Stimulated activated CD4-positive, alpha-beta T cell treated with anti-CD3 and anti-CD28 coated beads, Interleukin-4, amount 100 ng/mL, for 1 hour (primary cell): ENCODE data around the gene EPHA4.

Experiments used
- DNase-seq: peaks from one replicate; pipeline ENCODE4 v3.0.0-alpha.2; 2020

The EPHA4 gene

DNA sequence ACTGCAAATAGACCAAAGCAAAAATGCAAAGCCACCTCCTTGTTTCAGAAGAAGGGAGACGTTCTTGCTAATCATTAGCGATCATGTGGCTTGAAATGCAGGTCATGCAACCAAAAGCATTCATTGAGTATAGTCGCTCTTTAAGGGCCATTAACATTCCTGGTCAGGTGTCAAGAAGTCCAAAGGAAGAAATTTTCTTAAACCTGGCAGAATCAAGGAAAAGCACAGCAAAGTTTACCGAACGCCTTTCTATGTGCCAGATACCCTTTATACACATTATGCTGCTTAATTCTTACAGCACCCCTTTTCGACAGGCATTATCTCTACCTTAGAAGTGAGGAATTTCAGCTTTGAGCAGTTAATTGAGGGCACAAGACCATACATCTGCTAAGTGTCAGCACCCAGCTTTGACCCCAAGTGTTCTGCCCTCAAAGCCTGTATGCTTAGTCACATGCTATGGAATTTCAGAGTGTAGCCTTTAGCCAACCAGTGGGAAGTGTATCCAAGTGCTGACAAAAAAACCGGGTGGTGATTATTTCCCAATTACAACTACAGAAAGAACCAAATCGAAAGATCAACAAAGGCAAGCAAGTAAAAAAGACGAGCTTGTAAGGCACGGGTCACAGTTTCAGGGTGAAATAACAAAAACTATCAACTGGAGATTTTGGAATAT lies 70.8 kb downstream of the EPHA4 start:
- no peak for DNase-seq

DNA sequence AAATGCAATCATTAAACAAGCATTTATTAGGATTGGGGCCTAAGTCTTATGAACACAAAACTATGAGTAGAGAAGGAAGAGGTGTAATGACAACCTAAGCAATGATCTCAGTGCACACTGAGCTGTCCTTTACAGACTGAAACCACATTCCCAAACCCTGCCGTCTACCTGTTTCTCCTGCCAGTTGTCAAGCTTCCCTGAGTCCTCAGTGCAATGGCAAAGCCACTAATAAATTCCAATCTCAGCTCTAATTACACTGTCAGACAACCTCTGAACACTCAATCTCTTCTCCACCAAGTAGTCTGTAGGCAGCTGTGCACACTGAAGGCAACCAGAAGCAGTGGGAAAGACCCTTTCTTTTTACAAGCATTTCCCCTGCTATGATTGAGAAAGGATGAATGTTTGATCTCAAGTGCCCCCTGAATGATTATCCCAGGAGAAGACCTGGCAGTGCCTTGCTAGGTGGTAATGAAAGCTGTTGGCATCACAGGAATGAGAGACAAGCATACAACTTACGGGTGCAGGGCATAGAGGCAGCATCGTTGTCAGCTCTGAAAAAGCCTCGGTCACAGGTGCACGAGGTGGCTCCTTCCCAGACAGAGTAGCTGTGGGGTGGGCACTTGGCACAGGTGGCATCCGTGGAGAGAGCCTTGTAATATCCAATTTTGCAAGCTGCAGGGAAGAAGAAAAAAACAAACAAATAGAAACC lies 71.4 kb downstream of the EPHA4 start:
- DNase-seq, result no peak

DNA sequence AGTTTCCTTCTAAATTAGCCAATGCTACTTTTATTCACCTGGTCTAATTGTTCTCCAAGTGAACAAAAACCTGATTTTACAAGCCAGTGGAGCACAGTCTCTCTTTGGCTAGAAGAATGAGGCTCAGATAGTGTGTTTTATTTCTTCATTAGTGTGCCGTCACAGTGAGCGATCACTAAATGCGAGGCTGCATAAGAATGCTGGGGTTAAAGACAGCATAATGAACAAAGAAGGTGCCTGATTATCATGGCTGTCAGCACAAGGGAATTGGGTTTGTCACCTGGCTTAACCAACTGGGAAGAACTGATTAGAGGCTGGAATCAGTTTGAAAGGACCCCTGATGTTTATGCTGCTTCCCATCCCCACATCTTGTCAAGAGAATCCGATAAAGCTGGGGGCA lies 76.4 kb downstream of the EPHA4 start:
- no peak for DNase-seq

DNA sequence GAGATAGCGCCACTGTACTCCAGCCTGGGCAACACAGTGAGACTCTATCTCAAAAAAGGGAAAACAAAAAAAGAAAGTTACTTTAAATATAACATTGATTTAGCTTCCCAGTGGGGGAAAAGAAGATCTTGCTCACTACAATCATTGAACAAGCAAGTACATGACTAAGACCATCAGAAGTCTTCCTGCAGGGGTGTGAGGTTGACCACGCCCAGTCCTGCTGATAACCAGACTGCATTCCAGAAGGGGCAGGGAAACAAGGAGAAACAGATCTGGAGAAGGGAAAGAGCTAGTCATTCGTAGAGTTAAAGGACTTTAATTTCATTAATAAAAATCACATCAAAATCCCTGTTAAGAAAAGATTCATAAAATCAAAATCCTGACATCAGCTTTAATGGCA lies 77.5 kb downstream of the EPHA4 start:
- no peak for DNase-seq

DNA sequence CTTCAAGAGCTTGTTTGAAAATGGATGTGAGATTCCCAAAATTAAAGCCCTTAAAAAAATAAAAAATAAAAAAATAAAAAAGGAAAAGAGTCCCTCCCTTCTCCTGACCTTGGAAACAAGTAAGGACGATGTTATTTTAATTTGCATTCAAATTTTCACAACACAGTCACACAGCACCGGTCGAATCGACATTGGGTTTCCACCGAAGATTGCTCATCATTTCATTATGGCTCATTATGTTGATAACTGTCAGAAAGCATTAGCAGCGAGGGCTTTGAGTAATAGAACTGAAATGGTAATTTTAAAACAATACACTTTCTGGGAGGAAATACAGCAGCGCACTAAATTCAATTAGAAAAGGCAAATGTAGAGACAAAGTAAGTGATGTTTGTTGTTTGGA lies 78.7 kb downstream of the EPHA4 start:
- no peak for DNase-seq

DNA sequence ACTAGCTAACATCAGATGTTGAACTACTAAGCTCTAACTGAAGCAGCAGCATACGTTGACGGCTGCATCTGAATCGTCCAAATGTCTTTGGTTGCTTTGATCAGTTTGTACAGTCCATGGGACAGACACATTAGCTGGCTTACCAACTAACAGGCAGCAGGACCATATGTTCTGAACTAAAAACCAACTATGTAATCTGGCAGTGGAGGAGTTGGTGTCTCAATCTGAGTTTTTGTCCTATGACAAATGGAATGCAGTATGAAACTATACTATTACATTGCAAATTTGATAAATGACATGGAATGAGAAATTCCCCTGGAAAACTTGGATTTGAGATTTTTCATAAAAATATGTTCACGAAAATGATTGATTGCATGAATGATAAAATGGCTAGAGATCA lies 79.5 kb downstream of the EPHA4 start:
- DNase-seq, result no peak

DNA sequence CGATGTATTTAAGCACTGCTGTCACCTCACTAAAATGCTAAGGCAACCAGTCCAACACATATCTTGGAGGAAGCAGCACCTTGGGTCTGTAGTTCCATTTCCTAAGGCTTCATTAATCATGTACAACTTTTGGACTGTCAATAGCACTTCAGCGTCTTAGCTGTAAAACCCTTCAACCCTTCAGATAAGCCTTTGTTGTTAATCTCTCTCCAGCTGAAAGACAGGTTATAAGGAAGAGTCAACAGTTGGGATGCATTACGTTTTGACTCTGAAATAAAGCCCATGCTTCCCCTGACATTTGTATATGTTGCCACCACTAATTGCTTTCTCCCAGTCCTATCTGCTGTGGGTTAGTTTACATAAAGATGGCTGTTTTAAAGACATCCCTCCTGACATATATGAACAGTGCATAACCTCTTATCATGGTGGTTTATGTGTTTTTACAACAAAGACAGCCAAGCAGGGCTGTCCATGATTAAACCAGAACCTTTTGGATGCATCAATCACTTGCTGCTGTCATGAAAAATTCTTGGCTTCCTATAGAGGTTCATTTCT lies 81.5 kb downstream of the EPHA4 start:
- no peak for DNase-seq

DNA sequence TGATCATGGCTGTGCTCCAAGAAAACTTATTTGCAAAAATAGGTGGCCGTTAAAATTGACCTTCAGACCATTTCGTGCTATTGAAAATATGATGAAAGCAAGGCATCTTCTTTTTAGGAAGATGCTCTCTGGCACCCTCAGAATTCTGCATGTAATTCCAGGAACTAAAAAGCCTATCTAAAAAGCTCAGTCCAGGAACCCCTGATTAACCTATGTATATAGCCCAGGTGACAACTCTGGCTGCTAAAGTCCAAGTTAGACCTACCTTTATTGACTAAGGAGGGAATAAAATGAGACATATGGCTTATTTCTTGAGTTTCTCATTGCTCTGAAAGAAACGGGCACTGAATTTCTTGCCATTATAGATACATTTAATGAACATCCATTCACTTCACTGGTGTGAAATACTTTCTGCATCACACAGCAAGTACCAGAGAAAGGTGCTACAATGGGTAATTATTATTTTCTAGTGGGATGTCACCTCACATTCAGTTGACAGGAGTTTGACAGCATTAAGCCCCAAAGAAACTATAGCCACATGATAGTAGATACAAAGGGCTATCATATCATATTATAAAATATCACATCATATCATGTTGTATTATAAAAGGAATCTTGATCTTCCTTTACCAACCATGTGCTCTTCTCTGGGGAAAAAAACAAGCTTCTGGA lies 83.8 kb downstream of the EPHA4 start:
- no peak for DNase-seq

DNA sequence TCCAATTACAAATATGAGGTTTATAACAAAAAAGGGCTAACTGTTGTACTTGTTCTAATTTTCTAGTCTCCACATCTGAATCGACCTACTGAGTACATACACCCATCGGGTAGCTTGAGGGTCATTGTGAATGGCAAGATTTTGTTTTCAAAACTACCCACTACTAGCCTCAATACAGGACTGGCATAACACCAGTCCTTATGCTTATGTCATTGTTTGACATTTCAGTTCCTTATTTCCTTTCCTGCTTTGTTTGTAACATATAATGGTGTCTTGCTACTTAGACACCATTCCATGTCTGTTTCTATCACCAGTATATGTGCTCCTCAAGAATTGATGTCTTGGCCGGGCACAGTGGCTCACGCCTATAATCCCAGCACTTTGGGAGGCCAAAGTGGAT lies 86.0 kb downstream of the EPHA4 start:
- no peak for DNase-seq

DNA sequence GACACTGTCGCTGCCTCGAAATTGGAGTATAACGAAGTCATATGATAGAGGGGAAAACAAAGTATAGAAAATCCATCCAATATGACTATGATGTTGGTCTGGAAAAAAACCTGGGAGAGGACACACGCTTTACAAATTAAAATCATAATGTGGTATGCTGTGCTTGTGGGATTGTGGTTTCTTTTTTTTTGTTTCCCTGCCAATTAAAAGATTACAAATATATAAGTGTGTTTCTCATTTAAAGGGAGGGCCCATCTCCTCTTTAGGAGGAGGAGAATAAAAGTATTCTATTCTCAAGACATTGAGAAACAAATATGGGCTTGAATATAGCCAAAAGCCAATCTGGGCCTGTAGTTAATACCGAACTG lies 86.6 kb downstream of the EPHA4 start:
- no peak for DNase-seq

DNA sequence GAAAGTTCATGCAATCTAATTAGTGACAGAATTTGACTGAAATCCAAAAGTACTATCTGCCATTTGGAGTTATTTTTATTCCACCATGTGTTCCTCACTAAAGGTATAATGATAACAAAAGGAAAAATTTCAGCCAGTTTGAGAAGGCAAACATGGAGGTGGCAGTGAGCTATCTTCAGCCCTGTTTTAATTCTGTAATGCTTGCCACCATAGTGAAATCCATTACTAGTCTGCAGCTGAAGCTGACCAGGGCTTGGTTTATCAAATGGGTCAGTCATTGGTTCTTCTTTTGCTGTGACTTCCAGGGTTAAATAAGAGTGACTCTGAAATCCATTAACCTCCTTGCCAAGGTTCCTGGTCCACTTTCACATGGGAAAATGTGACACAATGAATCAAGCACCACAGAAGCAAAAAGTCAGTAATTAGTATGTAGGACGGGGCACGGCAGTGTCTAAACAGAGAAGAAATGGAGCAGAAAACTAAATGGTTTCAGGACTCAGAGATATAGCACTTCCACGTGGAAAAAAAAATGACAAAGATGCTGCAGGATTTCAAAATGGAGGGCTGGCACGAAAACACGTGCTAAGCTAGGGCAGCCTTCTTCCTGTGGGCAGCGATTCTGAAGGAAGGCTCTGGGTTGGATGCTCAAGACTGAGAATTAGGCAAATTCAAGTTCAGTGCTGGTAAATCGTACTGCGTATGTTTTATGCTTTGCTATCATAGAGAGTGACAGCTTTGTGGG lies 87.2 kb downstream of the EPHA4 start:
- no peak for DNase-seq

DNA sequence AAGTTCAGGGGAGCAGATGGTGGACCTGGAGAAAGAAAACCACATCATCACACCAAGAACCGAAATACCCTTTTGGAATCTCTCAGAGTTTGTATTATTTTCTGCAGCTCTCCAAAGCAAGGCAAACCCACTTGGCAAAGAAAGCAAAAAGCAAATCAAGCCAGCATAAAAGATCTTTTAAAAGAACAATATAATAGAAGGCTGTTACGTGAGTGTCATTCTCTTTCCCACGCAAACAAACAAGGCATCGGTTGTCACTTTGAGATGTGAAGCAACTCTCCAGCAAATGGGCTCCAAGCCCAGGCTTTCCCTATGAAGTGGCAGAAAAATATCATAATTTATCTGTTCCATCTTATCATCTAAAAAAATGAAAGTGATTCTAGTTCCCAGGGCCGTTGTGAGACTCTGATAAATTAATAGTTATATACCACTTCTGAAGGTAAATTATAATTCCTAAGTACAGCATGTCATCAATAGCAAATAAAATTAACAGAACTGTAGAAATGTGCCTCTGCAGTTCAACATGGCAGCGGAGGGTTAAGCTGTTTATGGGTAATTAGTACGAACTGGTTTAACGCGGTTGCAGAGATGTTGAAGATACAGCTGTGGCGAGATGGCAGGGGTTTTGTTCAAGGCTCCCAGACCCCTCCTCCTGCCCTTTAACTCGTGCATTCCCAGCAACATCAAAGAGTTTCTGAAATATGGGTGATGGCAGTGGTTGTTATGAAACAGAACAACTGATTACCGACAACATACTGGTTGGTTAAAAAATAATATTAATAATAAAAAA lies 89.2 kb downstream of the EPHA4 start:
- DNase-seq, result no peak

DNA sequence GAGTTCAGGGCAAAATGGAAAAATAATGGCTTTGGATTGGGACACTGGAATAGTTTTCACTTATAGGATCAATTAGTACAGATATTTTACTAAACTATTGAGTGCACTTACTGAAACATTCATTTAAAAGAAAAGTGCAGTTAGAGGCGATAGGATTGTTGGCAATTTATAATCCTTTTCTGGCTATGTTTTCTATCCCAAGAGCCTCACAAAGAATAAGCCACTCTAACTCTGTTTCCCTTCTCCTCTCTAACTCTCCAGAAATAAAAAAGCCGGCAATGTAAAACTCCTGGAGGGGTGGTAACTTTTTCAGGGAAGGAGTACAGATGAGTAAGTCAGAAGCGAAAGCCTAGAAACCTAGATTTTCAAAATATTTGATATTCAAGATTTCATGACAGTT lies 91.3 kb downstream of the EPHA4 start:
- DNase-seq, result no peak

DNA sequence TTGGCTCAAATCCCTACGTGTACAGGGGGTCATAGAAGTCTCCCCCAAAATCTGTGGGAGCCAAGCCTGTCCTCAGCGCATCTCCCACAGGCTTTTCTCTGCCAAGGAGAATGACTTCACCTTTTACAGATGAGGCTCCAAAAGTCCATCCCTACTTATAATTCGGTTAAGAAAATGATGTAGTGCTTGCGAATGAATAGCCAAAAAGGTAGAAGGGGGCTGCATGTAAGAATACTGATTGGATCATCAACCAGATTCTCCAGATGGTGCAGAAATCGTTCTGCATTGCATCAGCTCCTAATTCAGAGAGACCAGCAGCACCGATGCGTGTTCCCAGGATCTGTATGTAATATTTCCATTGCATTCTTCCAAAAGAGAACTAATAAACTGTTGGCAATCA lies 91.9 kb downstream of the EPHA4 start:
- DNase-seq, result no peak

DNA sequence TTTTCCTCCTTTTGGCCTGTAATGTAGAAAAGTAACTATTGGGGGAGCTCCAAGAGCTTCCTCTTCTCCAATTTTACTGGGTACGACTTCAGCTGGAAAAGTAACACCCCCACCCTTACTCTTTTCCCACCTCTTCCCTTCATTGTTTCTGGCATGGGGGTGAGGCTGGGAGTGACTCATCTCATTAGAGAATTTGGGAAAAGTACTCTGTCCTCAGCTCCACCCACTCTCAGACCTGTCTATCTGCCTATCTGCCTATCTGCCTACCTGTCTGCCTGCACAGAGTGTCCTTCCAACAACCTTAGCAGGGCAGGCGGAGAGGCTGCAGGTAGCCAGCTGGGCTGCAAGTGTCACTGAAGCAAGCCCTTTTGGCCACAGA lies 93.6 kb downstream of the EPHA4 start:
- DNase-seq, result no peak

DNA sequence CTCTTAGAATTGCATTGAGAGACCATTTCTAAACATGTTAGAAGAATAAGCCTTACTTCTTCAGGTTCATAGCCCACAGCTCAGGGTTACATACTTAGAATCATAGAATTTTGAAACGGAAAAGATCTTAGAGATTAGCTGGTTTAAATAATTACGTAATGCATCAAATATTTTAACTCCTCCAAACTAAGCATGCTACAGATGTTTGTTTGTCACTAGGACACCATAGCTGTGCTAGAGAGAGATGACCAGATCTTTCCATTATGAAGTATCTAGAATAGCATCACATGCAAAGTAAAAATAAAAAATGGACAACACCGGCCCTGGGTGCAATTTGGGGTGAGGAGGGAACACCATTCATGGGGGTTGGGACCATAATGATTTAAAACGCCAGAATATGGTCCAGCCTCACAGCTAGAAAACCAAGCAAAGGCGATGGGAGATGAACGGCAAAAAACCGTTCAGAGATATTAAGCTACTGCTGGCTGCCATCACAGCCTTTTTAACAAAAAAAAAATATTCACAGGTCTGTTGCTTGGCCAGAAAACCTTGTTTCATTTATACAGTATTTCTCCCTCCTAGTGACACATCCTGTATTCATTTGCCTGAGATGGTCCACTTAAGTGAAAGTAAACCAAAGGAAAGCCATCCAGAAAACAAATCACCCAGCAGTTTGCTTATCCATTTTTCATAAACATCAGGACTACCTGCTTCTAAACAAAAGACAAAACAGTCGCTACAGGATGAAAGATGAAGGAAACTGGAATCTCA lies 94.2 kb downstream of the EPHA4 start:
- DNase-seq, result no peak

DNA sequence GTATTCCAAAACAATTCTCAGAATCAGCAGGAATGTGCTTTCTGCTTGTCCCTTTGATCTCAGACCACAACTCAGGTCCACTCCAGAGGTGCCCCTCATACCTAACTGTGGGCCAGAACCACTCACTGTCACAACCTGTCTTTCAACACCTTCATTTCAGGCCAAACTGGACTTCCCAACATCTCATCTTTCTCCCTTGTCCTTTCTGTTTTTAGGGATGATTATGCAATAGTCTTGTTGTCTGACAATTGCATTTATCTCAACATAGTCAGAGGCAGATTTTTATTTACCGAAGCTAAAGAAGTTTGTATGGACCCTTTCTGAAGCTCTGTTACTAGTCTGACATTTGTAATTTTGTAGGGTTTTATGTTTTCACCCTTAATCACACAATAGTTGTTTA lies 95.9 kb downstream of the EPHA4 start:
- no peak for DNase-seq

DNA sequence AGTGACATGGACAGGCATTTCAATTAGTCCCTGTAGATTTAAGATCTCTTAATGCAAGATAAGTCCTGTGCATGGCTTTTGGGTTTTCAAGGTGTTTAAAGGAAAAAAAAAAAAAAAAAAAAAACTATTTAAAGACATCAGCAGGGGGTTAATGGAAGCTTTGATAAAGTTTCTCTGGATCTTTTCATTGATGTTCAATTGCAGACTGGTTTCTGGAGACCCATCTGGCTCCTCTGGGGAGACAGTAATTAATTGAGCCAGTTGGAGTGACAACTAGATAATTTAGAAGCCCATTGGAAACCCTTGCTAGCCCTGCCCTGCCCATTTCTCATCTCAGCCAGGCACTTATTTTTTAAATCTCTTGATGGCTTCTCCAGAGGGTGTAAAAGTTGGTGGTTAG lies 98.7 kb downstream of the EPHA4 start:
- no peak for DNase-seq

DNA sequence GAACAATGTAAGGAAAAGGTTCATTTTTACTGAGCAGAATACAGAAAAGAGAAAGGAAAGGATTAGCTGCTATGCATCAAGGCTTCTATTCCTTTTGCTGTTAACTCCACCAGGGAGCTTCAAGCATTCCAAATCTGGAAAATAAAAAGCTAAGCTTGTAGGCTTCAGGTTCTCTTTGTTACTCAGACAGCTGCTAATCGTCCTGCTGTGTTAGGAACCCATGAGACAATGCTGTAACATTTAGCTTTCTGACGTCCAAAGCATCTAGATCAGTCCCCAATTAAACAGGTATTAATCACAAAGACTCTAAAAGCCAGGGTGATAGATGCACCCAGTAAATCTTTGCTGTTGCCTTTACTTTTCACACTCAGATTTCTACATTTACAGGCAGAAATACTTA lies 103.8 kb downstream of the EPHA4 start:
- DNase-seq, result no peak

DNA sequence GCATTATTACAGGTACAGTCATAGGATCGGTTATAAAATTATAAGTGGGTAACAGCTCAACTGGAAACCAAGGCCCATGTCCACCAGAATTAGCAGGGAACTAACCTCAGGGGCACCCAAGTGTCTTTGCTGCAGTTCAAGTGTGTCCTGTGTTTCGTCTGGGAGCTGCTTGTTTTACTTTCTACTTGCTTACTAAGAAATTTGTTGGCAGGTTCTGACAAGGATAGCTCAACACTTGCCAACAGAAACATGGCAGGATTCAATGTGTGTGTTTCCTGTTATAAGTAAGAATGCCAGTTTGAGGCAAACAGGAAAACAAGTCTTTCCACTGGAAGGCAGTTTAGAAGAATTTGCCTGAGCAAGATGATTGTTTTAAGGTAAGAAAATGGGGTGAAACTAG lies 104.5 kb downstream of the EPHA4 start:
- DNase-seq, result no peak

DNA sequence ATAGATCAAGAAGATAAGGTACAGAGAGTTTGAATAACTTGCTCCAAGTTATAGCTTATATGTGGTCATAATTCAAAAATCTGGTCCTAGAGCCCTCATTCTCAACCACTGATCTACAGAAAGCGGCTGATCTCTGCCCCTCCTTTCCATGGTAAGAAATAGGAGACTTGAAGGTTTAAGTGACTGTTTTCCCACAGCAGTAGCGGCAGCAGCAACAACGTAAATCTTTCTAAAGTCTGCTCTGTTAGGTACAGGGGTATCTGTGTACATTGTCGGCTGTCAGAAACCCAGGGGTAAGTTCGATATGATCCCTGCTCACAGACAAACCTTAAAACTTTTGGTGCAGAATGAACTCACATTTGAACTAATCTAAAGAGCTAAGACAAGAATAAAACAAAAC lies 105.4 kb downstream of the EPHA4 start:
- DNase-seq, result no peak

DNA sequence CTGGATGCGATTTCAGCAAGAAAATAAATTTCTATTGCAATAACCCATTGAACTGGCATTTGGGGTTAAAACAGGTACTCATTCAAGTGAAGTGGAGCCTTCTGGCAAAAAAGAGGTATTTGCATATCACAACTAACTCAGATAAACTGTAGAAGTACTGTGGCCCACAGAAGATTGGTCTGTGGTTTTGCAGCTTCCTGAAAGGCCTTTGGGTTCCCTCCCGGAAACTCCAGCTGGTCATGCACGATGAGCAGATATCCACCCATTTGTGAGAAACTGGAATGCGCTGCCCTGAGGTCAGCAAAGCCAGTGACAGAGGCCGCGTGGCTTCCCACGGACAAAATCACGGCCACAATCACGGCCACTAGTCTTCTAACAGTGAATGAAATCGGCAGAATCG lies 106.3 kb downstream of the EPHA4 start:
- no peak for DNase-seq
